ENCODE results near the gene CHRNA4. TPM values are rescaled to one million over a fixed set of nuclear protein-coding genes. Genes with fewer than 3 reads are reported as not detected.

The CHRNA4 gene
- total and polyA plus RNA-seq, 9 donors, result 0.06 to 2.9 (median 0.43) TPM; not detected in 2

- 35 to 53% (median 40%) methylated on average over 14 of the region's 14 CpGs for WGBS, 3 donors
- intact Hi-C loops (cut with DNase I), result no loop called here
- Histone ChIP-seq H3K27me3 (no peaks in the 10 kb centered on the region), H3K4me3 (no peak overlapping the region), H3K9me3 (no peaks in the 10 kb centered on the region), H3K36me3 (no peaks in the 10 kb centered on the region), H3K4me1 (ENCODE audit: insufficient read depth) (no peaks in the 10 kb centered on the region), H3K27ac (no peak overlapping the region)
- no peak for TF ChIP-seq EP300 (IDR thresholded peaks at IDR 0.05)
- no peak for TF ChIP-seq CTCF (IDR thresholded peaks at IDR 0.05)
- TF ChIP-seq POLR2A (IDR thresholded peaks at IDR 0.05), result no peak
- no peak for DNase-seq
These were observed 34.6 kb upstream of the CHRNA4 start for GRCh38 chr20:63395723-63396122.

DNA sequence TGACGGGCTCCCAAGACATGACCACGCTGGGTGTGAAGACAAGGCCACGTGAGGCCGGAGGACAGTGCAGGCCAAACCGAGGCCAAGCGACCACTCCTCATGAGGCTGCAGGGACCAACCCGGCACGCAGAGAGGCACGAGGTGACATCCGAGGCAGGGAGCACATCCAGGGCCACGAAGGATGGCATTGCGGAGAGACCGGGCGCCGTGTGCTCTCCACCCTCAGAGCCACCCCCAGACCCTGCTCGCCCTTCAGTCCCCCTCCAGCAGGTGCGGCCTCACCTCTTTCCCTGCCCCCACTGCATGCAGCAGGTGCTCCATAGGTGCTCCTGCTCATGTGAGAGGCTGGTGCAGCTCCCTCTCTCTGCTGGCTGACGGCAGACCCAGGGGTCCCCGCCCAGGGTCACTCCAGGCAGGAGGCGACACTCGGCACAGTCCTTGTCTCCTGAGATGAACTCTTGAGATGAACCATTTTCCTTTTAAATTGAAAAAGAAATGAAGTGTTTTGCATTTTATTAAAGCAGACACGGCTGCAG is 33.8 kb upstream of the CHRNA4 start:
- no peaks in the 10 kb centered on the region for H3K36me3 ChIP-seq
- TF ChIP-seq POLR2A (IDR thresholded peaks at IDR 0.05), result no peak
- no peak for TF ChIP-seq CTCF (IDR thresholded peaks at IDR 0.05)
- no peak for TF ChIP-seq EP300 (IDR thresholded peaks at IDR 0.05)
- no peak overlapping the region for H3K27ac ChIP-seq
- DNase-seq, result no peak
- no peaks in the 10 kb centered on the region for H3K9me3 ChIP-seq
- H3K4me3 ChIP-seq, result no peak overlapping the region
- no peaks in the 10 kb centered on the region for H3K27me3 ChIP-seq
- H3K4me1 ChIP-seq (ENCODE audit: insufficient read depth), result no peaks in the 10 kb centered on the region
- WGBS, 3 donors, result 58 to 68% (median 64%) methylated on average over 21 to 22 of the region's 22 CpGs
- intact Hi-C loops (cut with DNase I), result no loop called here

GRCh38 chr20:63394069-63394919 is 33.1 kb upstream of the CHRNA4 start:
- no peak for TF ChIP-seq EP300 (IDR thresholded peaks at IDR 0.05)
- TF ChIP-seq POLR2A (IDR thresholded peaks at IDR 0.05), result no peak
- no peak for TF ChIP-seq CTCF (IDR thresholded peaks at IDR 0.05)
- Histone ChIP-seq H3K4me3 (no peak overlapping the region), H3K36me3 (no peaks in the 10 kb centered on the region), H3K27me3 (no peaks in the 10 kb centered on the region), H3K9me3 (no peaks in the 10 kb centered on the region), H3K4me1 (ENCODE audit: insufficient read depth) (no peaks in the 10 kb centered on the region), H3K27ac (no peak overlapping the region)
- WGBS, 3 donors, result 12 to 21% (median 14%) methylated on average over 29 to 32 of the region's 32 CpGs
- DNase-seq, result no peak
- intact Hi-C loops (cut with DNase I), result no loop called here

DNA sequence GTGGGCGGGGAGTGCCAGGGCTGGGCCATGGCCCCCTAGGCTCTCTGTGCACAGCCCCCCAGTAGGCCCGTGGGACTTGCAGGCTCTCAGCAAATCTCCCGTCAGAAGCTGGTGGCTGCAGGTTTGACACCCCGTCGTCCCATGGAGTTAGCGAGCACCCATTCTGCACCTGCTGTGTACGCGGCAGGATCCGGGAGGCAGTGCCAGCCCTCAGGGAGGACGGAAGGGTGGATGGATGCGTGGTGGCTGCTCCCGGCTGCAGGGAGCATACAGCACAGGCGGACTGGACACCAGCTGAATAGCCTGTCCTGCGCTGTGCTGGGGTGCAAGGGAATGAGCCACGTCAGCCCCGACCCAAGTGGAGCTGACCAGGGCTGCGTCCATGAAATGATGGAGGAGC is 32.4 kb upstream of the CHRNA4 start:
- WGBS, 3 donors, result 58 to 71% (median 64%) methylated on average over 17 of the region's 17 CpGs
- H3K4me1 ChIP-seq (ENCODE audit: insufficient read depth), result no peaks in the 10 kb centered on the region
- H3K36me3 ChIP-seq, result no peaks in the 10 kb centered on the region
- intact Hi-C loops (cut with DNase I), result no loop called here
- no peaks in the 10 kb centered on the region for H3K9me3 ChIP-seq
- no peak for TF ChIP-seq POLR2A (IDR thresholded peaks at IDR 0.05)
- H3K27me3 ChIP-seq, result no peaks in the 10 kb centered on the region
- DNase-seq, result no peak
- H3K4me3 ChIP-seq, result no peak overlapping the region
- H3K27ac ChIP-seq, result no peak overlapping the region
